T-cell (primary cell): ENCODE results near the gene CEP170B. TPM values are rescaled to one million over a fixed set of nuclear protein-coding genes. Genes with fewer than 3 reads are reported as not detected.

Experiments
- ATAC-seq, 4 experiments: fragments of 200-7000 bp in 3 of 4; fragments of 150-1000 bp in 1 of 4; cut with Tn5 transposase; replicated peaks in 1 of 4; 1 replicate in 3 of 4; 2 replicates in 1 of 4; pipeline ENCODE4 v1.10.0; 2021; ENCODE audit warnings: moderate library complexity in 3 of 4, mild to moderate bottlenecking in 2 of 4, moderate number of reproducible peaks in 1 of 4
- CTCF ChIA-PET, 2 donors: fragments of 300-600 bp; sonication (Branson Sonifier 250); formaldehyde crosslinking; loops; one replicate each; lab custom pipeline; 2022; ENCODE audit warnings: antibody characterized with exemption in 2 of 2; lab: Charles Lee
- POLR2A ChIA-PET, 2 donors: fragments of 300-600 bp; sonication (Branson Sonifier 250); formaldehyde crosslinking; loops; one replicate each; lab custom pipeline; 2022; ENCODE audit warnings: antibody characterized with exemption in 2 of 2; lab: Charles Lee
- DNase-seq, 35 experiments: peaks; one replicate each; pipeline versions ENCODE4 v3.0.0 to v3.0.0-alpha.2; 2013 to 2023
- H3K27ac ChIP-seq: one replicate; pipeline ENCODE4 v1.5.1; 2013; ENCODE audit warnings: low read length
- H3K27me3 ChIP-seq, 2 experiments: replicated peaks in 1 of 2; 1 replicate in 1 of 2; 2 replicates in 1 of 2; pipeline versions ENCODE4 v1.6.1 to v1.7.0; 2013; ENCODE audit warnings: low read length in 1 of 2, mixed read lengths in 1 of 2; ENCODE audit not compliant: control insufficient read depth in 2 of 2, insufficient read depth in 2 of 2; ENCODE audit errors: extremely low read depth in 1 of 2
- H3K36me3 ChIP-seq, 2 donors: 1 replicate in 1 of 2; 2 replicates in 1 of 2; pipeline versions ENCODE4 v1.6.1 to v1.7.0; 2013; ENCODE audit warnings: low read length in 1 of 2; ENCODE audit not compliant: control insufficient read depth in 2 of 2, insufficient read depth in 1 of 2; ENCODE audit errors: extremely low read depth in 1 of 2
- H3K4me1 ChIP-seq, 2 experiments: 1 replicate in 1 of 2; 2 replicates in 1 of 2; pipeline versions ENCODE4 v1.6.1 to v1.7.0; 2013; ENCODE audit warnings: low read length in 2 of 2, mixed read lengths in 1 of 2; ENCODE audit not compliant: insufficient read depth in 2 of 2, control insufficient read depth in 1 of 2; ENCODE audit errors: extremely low read depth in 1 of 2
- H3K4me3 ChIP-seq, 2 donors: 1 replicate in 1 of 2; 2 replicates in 1 of 2; pipeline versions ENCODE4 v1.5.1 to v1.7.0; 2013; ENCODE audit warnings: mild to moderate bottlenecking in 2 of 2, low read length in 1 of 2, moderate library complexity in 1 of 2; ENCODE audit not compliant: control insufficient read depth in 1 of 2; ENCODE audit errors: extremely low read depth in 1 of 2
- H3K9me3 ChIP-seq: 2 replicates; pipeline ENCODE4 v1.7.0; 2013
- H3K27ac Mint-ChIP-seq, 2 donors: one replicate each; pipeline ENCODE4 v1.8.0; 2020 to 2021; ENCODE audit warnings: mild to moderate bottlenecking in 2 of 2, mixed read lengths in 2 of 2
- H3K27me3 Mint-ChIP-seq, 2 donors: one replicate each; pipeline ENCODE4 v1.8.0; 2021 to 2022; ENCODE audit warnings: mixed read lengths in 2 of 2
- H3K36me3 Mint-ChIP-seq: one replicate; pipeline ENCODE4 v1.8.0; 2021; ENCODE audit warnings: mixed read lengths
- H3K4me1 Mint-ChIP-seq, 3 donors: one replicate each; pipeline ENCODE4 v1.8.0; 2020 to 2022; ENCODE audit warnings: mixed read lengths in 3 of 3, mild to moderate bottlenecking in 1 of 3
- H3K4me3 Mint-ChIP-seq, 3 donors: one replicate each; pipeline ENCODE4 v1.8.0; 2020 to 2022; ENCODE audit warnings: mild to moderate bottlenecking in 3 of 3, mixed read lengths in 3 of 3, moderate library complexity in 3 of 3
- H3K9me3 Mint-ChIP-seq, 3 donors: one replicate each; pipeline ENCODE4 v1.8.0; 2020 to 2022; ENCODE audit warnings: mixed read lengths in 3 of 3
- WGBS: methylation state at CpG from one replicate; pipeline ENCODE4 v1.1.5; 2013; ENCODE audit warnings: missing lambda C conversion rate; ENCODE audit not compliant: insufficient coverage; 5-methylcytosine and 5-hydroxymethylcytosine counted together
- total RNA-seq, 35 experiments: library from RNA in 6 of 35; stranded (reverse) in 6 of 35; fragments of 120-200 nt in 1 of 35; gene quantifications; one replicate each; pipeline versions ENCODE4 v1.2.1 to v1.2.4 and lab custom pipeline; 2013 to 2026

CEP170B gene
- total RNA-seq, 5 donors from 2014 or later (not counting 1 experiment from before 2014, with no cell fraction given): 2.8 to 11.2 (median 6.9) TPM

DNA sequence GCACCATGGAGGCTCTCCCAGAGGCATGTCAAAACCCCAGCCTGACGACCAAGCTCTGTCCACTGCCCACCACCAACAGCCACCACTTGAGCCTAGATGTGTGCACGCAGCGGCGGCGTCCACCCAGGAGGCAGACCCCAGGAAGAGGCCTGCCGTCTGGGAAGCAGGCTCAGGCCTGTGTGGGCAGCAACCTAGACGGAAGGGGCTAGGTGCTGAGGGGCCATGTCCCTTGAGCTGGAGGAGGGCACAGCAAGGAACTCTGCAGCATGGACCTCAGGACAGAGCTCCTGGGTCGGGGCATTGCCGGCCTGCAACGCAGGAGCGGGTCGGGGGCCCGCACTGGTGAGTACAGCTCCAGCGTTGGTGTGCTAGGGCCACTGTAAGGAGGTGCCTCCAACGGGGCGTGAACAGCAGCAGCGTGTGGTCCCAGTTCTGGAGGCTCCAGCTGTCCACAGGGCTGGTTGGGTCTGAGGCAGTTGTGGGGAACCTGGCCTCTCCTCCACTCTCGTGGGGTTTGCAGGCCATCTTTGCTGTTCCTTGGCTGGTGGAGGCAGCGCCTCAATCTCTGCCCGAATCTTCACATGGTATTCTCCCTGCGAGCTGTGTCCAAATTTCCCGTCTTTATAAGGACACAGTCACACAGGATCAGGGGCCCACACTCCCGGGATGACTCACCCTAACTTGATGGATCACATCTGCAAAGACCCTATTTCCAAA, 43.7 kb upstream of the CEP170B start:
- DNase-seq: no peak
- Histone ChIP-seq H3K9me3 (no peaks in the 10 kb centered on the region), H3K27ac (no peak overlapping the region), H3K36me3 (no peaks in the 10 kb centered on the region), H3K4me3 (no peak overlapping the region), H3K4me1 (peaks cover 0 to 21% of the 10 kb centered on the region in 2 experiments), H3K27me3 (peaks cover 0 to 9% of the 10 kb centered on the region in 2 experiments)
- WGBS: 92% methylated on average over 17 of the region's 23 CpGs
- H3K4me3 Mint-ChIP-seq: no peak overlapping the region
- no peak for ATAC-seq
- H3K9me3 Mint-ChIP-seq: peaks cover 0 to 7% (median 0%) of the 10 kb centered on the region in 3 donors
- no peaks in the 10 kb centered on the region for H3K36me3 Mint-ChIP-seq
- H3K27ac Mint-ChIP-seq: no peak overlapping the region
- H3K27me3 Mint-ChIP-seq: peaks cover 0 to 8% of the 10 kb centered on the region in 2 donors
- ChIA-PET CTCF (interaction anchor here in 1 of 2 donors (1.3 kb wide), 1 partner anchor 53 kb away, joined by 3 read pairs; no protein-coding TSS in a partner anchor), POLR2A (no interaction called here)
- H3K4me1 Mint-ChIP-seq: peaks cover 15 to 25% (median 21%) of the 10 kb centered on the region in 3 donors

GRCh38 chr14:104821971-104822608, 43.0 kb upstream of the CEP170B start:
- CTCF ChIA-PET: no interaction called here
- 95% methylated on average over 26 of the region's 27 CpGs for WGBS
- peaks cover 12 to 22% (median 18%) of the 10 kb centered on the region in 3 donors for H3K4me1 Mint-ChIP-seq
- Histone ChIP-seq H3K4me1 (peaks cover 0 to 21% of the 10 kb centered on the region in 2 experiments), H3K27me3 (peaks cover 0 to 14% of the 10 kb centered on the region in 2 experiments), H3K36me3 (no peaks in the 10 kb centered on the region), H3K27ac (no peak overlapping the region), H3K4me3 (no peak overlapping the region), H3K9me3 (no peaks in the 10 kb centered on the region)
- peaks cover 0 to 7% (median 0%) of the 10 kb centered on the region in 3 donors for H3K9me3 Mint-ChIP-seq
- no peaks in the 10 kb centered on the region for H3K36me3 Mint-ChIP-seq
- no peak overlapping the region for H3K4me3 Mint-ChIP-seq
- peaks cover 0 to 10% of the 10 kb centered on the region in 2 donors for H3K27me3 Mint-ChIP-seq
- ATAC-seq (no peak), DNase-seq (no peak)
- H3K27ac Mint-ChIP-seq: no peak overlapping the region
- POLR2A ChIA-PET: no interaction called here

- Histone ChIP-seq H3K27me3 (peaks cover 0 to 24% of the 10 kb centered on the region in 2 experiments), H3K4me3 (no peak overlapping the region), H3K4me1 (peaks cover 0 to 24% of the 10 kb centered on the region in 2 experiments), H3K27ac (no peak overlapping the region), H3K9me3 (no peaks in the 10 kb centered on the region), H3K36me3 (no peaks in the 10 kb centered on the region)
- Mint-ChIP-seq H3K27me3 (peaks cover 0 to 15% of the 10 kb centered on the region in 2 donors), H3K36me3 (no peaks in the 10 kb centered on the region), H3K27ac (no peak overlapping the region), H3K9me3 (peaks cover 0 to 7% (median 0%) of the 10 kb centered on the region in 3 donors), H3K4me1 (peaks cover 20 to 27% (median 25%) of the 10 kb centered on the region in 3 donors), H3K4me3 (no peak overlapping the region)
- no peak for ATAC-seq
- ChIA-PET CTCF (interaction anchor here in 1 of 2 donors (0.7 kb wide), 1 partner anchor 70 kb away, joined by 4 read pairs; the partner anchor contains the start of gene SIVA1), POLR2A (no interaction called here)
- DNase-seq: no peak
- 89% methylated on average over 13 of the region's 22 CpGs for WGBS
These were observed 42.0 kb upstream of the CEP170B start for GRCh38 chr14:104822821-104823615.

DNA sequence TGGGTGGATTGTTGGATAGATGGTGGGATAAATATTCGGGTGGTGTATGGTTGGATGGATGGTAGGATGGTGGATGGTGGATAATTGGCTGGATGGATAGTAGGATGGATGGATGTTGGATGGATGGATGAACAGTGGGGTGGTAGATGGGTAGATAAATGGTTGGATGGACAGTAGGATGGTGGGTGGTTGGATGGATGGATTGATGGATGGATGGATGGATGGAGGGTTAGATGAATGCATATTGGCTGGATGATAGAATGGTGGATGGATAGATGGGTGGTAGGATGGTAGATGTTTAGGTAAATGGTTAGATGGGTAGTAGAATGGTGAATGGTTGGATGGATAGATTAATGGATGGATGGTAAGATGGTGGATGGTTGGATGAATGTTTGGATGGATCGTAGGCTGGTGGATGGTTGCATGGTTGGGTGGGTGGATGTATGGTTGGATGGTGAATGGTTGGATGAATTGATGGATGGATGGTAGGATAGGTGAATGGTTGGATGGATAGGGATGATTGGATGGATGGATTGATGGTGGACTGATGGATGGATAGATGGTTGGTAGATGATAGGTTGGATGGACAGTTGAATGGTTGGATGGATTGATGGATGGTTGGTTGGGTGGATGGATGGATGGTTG, 40.6 kb upstream of the CEP170B start:
- H3K36me3 ChIP-seq: no peaks in the 10 kb centered on the region
- H3K4me3 ChIP-seq: no peak overlapping the region
- ChIA-PET CTCF (interaction anchor here in 1 of 2 donors (2.6 kb wide), 1 partner anchor 72 kb away, joined by 11 read pairs; the partner anchor contains the start of gene SIVA1), POLR2A (interaction anchor here in 1 of 2 donors (0.6 kb wide), 1 partner anchor 40 kb away, joined by 3 read pairs; no protein-coding TSS in a partner anchor)
- H3K4me1 ChIP-seq: peaks cover 0 to 24% of the 10 kb centered on the region in 2 experiments
- Mint-ChIP-seq H3K36me3 (no peaks in the 10 kb centered on the region), H3K27me3 (peaks cover 0 to 15% of the 10 kb centered on the region in 2 donors), H3K27ac (peak overlapping the region in 1 of 2 donors; percentile 49), H3K4me3 (peak overlapping the region; percentile 79 to 94 (median 83)), H3K4me1 (peaks cover 20 to 27% (median 25%) of the 10 kb centered on the region in 3 donors), H3K9me3 (peaks cover 0 to 7% (median 0%) of the 10 kb centered on the region in 3 donors)
- H3K27me3 ChIP-seq: peaks cover 0 to 29% of the 10 kb centered on the region in 2 experiments
- ATAC-seq (no peak), DNase-seq (no peak)
- 100% methylated on average over 2 of the region's 2 CpGs for WGBS
- H3K27ac ChIP-seq: no peak overlapping the region
- no peaks in the 10 kb centered on the region for H3K9me3 ChIP-seq

DNA sequence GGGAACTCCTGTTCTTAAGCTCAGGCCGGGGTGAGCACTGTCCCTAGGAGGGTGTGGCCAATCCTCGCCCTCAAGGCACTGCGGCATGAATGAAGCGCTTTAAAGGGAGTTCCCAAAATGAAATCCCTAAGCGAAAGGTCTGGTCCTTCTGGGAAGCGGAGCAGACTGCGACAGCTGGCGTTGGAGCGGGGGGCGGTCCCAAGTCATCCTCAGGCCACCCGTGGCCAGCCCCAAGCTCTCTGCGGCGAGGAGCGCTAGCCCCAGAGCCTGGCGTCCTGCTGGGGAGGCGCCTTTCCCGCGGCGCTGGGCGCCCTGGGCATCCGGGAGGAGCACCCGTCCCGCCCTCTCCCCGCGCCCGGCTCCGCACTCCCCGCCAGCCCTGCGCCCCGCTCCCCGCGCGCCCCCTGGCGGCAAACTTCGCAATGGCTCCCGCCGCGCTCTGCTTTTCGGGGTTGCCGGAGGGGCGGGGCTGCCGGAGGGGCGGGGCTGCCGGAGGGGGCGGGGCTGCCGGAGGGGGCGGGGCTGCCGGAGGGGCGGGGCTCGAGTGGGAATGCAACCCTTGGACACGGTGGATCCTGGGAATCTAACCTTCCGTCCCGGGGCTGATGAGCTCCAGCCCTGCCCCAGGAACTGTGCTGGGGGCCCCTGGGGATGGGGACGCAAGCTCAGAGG, 38.7 kb upstream of the CEP170B start:
- under 1% methylated on average over 45 of the region's 54 CpGs for WGBS
- peaks cover 0 to 7% (median 0%) of the 10 kb centered on the region in 3 donors for H3K9me3 Mint-ChIP-seq
- H3K4me1 Mint-ChIP-seq: peaks cover 20 to 27% (median 25%) of the 10 kb centered on the region in 3 donors
- peak; percentile 90 to 95 (median 94) for ATAC-seq
- ChIA-PET CTCF (interaction anchor here (0.6 to 2.6 kb wide), 11 partner anchors 16 to 139 kb away, joined by 3 to 11 read pairs (median 3); partner anchors contain the start of gene SIVA1 (in 1 of the 2)), POLR2A (no interaction called here)
- Histone ChIP-seq H3K36me3 (no peaks in the 10 kb centered on the region), H3K27me3 (peaks cover 0 to 29% of the 10 kb centered on the region in 2 experiments), H3K9me3 (no peaks in the 10 kb centered on the region), H3K4me3 (peak overlapping the region; percentile 69 to 73), H3K4me1 (peaks cover 0 to 24% of the 10 kb centered on the region in 2 experiments), H3K27ac (no peak overlapping the region)
- no peaks in the 10 kb centered on the region for H3K36me3 Mint-ChIP-seq
- peak overlapping the region; percentile 79 to 94 (median 83) for H3K4me3 Mint-ChIP-seq
- peaks cover 0 to 15% of the 10 kb centered on the region in 2 donors for H3K27me3 Mint-ChIP-seq
- DNase-seq: peak; percentile 77 to 98 (median 90)
- no peak overlapping the region for H3K27ac Mint-ChIP-seq
